MM.1S (cell line): Measurements from ENCODE around the gene LRIG3.

ENCODE experiments used
- DNase-seq: peaks from one replicate; pipeline ENCODE4 v3.0.0-alpha.2; 2015
- H2AFZ ChIP-seq: fragments of 300-600 bp; sonication (generic); 2 replicates; pipeline ENCODE4 v1.6.0; 2016; ENCODE audit warnings: antibody characterized with exemption, low read length
- H3F3A ChIP-seq: fragments of 300-600 bp; sonication (generic); 2 replicates; pipeline ENCODE4 v1.6.1; 2016; ENCODE audit warnings: mild to moderate bottlenecking, antibody characterized with exemption, low read length, moderate library complexity, mixed read lengths; ENCODE audit not compliant: insufficient read depth
- H3K27ac ChIP-seq: fragments of 300-600 bp; sonication (generic); 2 replicates; pipeline ENCODE4 v1.5.1; 2016; ENCODE audit warnings: mild to moderate bottlenecking, low read length
- H3K27me3 ChIP-seq: fragments of 300-600 bp; sonication (generic); replicated peaks from 2 replicates; pipeline ENCODE4 v1.6.0; 2016; ENCODE audit warnings: low read length; ENCODE audit not compliant: insufficient read depth
- H3K36me3 ChIP-seq: fragments of 300-600 bp; sonication (generic); replicated peaks from 2 replicates; pipeline ENCODE4 v1.6.1; 2016; ENCODE audit warnings: mild to moderate bottlenecking, low read length, mixed read lengths; ENCODE audit not compliant: insufficient read depth
- H3K4me1 ChIP-seq: fragments of 300-600 bp; sonication (generic); 2 replicates; pipeline ENCODE4 v1.6.1; 2016; ENCODE audit warnings: low read length, mixed read lengths
- H3K4me2 ChIP-seq: fragments of 300-600 bp; sonication (generic); 2 replicates; pipeline ENCODE4 v1.6.0; 2016; ENCODE audit warnings: low read depth, low read length
- H3K4me3 ChIP-seq: fragments of 300-600 bp; sonication (generic); 2 replicates; pipeline ENCODE4 v1.5.1; 2016; ENCODE audit warnings: low read length, mixed read lengths
- H3K79me2 ChIP-seq: fragments of 300-600 bp; sonication (generic); 2 replicates; pipeline ENCODE4 v1.6.1; 2016; ENCODE audit warnings: mixed run types, low read length, mixed read lengths
- H3K9ac ChIP-seq: fragments of 300-600 bp; sonication (generic); 2 replicates; pipeline ENCODE4 v1.6.1; 2016; ENCODE audit warnings: low read length, mixed read lengths
- H3K9me2 ChIP-seq: fragments of 300-600 bp; sonication (generic); replicated peaks from 2 replicates; pipeline ENCODE4 v1.6.1; 2016; ENCODE audit warnings: mild to moderate bottlenecking, low read length, mixed read lengths; ENCODE audit not compliant: insufficient read depth
- H3K9me3 ChIP-seq: fragments of 300-600 bp; sonication (generic); replicated peaks from 2 replicates; pipeline ENCODE4 v1.6.1; 2016; ENCODE audit warnings: mild to moderate bottlenecking, low read length, mixed read lengths; ENCODE audit not compliant: insufficient read depth
- H4K20me1 ChIP-seq: fragments of 300-600 bp; sonication (generic); 2 replicates; pipeline ENCODE4 v1.6.1; 2016; ENCODE audit warnings: mild to moderate bottlenecking, low read length, moderate library complexity, mixed read lengths; ENCODE audit not compliant: insufficient read depth
- EZH2 ChIP-seq: fragments of 300-600 bp; sonication (generic); optimal IDR thresholded peaks from 2 replicates; pipeline ENCODE3; 2017; ENCODE audit warnings: low read depth, mild to moderate bottlenecking, antibody characterized with exemption, low read length, mixed read lengths
- EZH2phosphoT487 ChIP-seq: fragments of 300-600 bp; sonication (generic); IDR thresholded peaks from 2 replicates; pipeline ENCODE4 v1.6.1; 2018; ENCODE audit warnings: antibody characterized with exemption, low read length
- TF ChIP-seq, protein P1 (sequence below): fragments of 300-600 bp; sonication (generic); IDR thresholded peaks from 2 replicates; pipeline ENCODE4 v1.5.1; 2016; ENCODE audit warnings: antibody characterized with exemption, low read length, mixed read lengths

LRIG3 gene

DNA sequence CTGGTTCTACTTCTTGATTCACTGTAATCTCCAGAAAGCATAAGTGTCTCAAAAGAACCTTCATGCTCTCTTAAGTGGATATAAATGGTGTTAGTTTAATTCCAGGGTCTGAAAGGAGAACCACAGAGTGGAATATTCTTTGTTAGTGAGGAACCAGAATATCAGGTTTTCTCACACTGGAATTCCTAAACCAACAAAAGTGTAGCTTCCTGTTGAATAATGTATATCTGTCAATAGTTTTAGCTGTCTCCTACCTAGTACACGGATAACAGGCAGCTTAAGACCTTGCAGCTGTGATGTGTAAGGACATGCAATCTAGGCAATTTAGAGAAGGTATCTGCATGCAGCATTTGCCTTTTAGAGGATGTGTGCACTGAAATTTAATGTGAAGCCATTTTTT lies 24.0 kb downstream of the LRIG3 start:
- Histone ChIP-seq H3K4me1 (no peaks in the 10 kb centered on the region), H3K27ac (no peak overlapping the region), H3K9me2 (no peaks in the 10 kb centered on the region), H3K36me3 (no peaks in the 10 kb centered on the region), H4K20me1 (no peaks in the 10 kb centered on the region), H3K27me3 (no peaks in the 10 kb centered on the region), H3K4me3 (no peak overlapping the region), H3K79me2 (peaks cover 4% of the 10 kb centered on the region; the same call in 1 of the 2 replicates), H3K9ac (no peak overlapping the region), H3K4me2 (no peak overlapping the region), H3F3A (no peaks in the 10 kb centered on the region), H2AFZ (no peak overlapping the region), H3K9me3 (no peaks in the 10 kb centered on the region)
- no peak for DNase-seq
- TF ChIP-seq, protein P1, sequence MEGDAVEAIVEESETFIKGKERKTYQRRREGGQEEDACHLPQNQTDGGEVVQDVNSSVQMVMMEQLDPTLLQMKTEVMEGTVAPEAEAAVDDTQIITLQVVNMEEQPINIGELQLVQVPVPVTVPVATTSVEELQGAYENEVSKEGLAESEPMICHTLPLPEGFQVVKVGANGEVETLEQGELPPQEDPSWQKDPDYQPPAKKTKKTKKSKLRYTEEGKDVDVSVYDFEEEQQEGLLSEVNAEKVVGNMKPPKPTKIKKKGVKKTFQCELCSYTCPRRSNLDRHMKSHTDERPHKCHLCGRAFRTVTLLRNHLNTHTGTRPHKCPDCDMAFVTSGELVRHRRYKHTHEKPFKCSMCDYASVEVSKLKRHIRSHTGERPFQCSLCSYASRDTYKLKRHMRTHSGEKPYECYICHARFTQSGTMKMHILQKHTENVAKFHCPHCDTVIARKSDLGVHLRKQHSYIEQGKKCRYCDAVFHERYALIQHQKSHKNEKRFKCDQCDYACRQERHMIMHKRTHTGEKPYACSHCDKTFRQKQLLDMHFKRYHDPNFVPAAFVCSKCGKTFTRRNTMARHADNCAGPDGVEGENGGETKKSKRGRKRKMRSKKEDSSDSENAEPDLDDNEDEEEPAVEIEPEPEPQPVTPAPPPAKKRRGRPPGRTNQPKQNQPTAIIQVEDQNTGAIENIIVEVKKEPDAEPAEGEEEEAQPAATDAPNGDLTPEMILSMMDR = no peak
- no peak for TF ChIP-seq EZH2phosphoT487
- TF ChIP-seq EZH2 = no peak

DNA sequence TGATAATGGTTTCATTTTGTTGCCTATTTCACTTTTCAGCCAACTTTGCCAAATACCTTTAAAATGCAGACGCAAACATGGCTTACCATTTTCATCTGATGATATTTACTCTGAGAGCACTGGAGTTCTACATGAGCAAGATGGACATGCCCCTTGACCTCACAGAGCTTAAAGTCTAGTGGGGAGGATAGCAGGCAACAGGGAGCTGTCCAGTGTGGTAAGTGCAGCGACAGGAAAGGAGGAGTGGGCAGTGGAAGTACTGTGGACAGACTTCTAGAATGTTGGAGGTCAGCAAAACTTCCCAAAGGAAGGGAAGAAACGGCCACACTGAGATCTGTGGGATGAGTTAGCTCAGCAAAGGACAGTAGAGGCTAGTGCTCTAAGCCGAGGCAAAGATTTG lies 25.3 kb downstream of the LRIG3 start:
- Histone ChIP-seq H3F3A (no peaks in the 10 kb centered on the region), H3K27ac (no peak overlapping the region), H3K4me2 (no peak overlapping the region), H2AFZ (no peak overlapping the region), H3K9ac (no peak overlapping the region), H3K27me3 (no peaks in the 10 kb centered on the region), H3K9me3 (no peaks in the 10 kb centered on the region), H3K4me1 (no peaks in the 10 kb centered on the region), H3K79me2 (peaks cover 4% of the 10 kb centered on the region; the same call in 1 of the 2 replicates), H3K36me3 (no peaks in the 10 kb centered on the region), H3K9me2 (no peaks in the 10 kb centered on the region), H4K20me1 (no peaks in the 10 kb centered on the region), H3K4me3 (no peak overlapping the region)
- DNase-seq = no peak
- TF ChIP-seq EZH2 = no peak
- TF ChIP-seq EZH2phosphoT487 = no peak
- TF ChIP-seq, protein P1 = no peak

DNA sequence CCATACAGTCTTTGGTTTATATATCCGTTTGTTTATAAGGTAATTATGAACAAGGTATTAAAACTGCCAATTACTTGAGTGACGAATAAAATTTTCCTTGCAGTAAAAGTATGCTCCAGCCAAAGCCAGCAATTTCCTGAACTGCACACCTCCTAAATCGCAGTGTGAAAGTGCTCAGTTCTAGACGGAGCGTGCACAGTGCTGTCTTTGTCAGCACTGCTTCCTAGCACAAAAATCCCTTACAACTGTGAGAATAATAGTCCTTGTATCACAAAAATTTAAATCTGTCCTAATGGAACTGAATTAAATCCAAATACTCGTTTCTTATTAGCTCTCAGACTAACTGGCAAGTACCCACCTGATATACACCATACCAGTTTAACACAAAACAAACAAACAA lies 26.3 kb downstream of the LRIG3 start:
- Histone ChIP-seq H3K27ac (no peak overlapping the region), H3K9me3 (no peaks in the 10 kb centered on the region), H3K27me3 (no peaks in the 10 kb centered on the region), H3K79me2 (peaks cover 4% of the 10 kb centered on the region; the same call in 1 of the 2 replicates), H3K9me2 (no peaks in the 10 kb centered on the region), H3K4me3 (no peak overlapping the region), H3F3A (no peaks in the 10 kb centered on the region), H3K36me3 (no peaks in the 10 kb centered on the region), H3K9ac (no peak overlapping the region), H3K4me2 (no peak overlapping the region), H4K20me1 (no peaks in the 10 kb centered on the region), H3K4me1 (no peaks in the 10 kb centered on the region), H2AFZ (no peak overlapping the region)
- no peak for DNase-seq
- TF ChIP-seq EZH2 = no peak
- no peak for TF ChIP-seq EZH2phosphoT487
- TF ChIP-seq, protein P1 = no peak
